ENCODE results near the gene COX10.

DNA sequence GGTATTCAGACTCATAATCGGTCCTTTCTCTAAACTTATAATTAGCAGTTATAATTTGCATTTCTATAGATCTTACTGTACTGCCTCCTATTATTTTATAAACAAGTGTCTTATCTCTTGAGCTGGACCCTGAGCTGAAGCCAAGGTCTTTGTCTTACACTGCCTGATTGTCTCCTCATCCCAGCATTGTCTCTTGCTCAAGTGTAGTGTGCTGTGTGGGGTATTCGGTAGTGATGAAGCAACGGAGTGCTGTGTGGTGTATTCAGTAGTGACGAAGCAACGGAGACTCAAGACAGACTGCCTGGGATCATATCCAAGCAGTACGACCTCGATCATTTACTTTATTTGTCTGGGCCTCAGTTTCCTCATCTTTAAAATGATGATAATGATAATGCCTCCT, 69.3 kb downstream of the COX10 start:
- TF ChIP-seq, protein P1, sequence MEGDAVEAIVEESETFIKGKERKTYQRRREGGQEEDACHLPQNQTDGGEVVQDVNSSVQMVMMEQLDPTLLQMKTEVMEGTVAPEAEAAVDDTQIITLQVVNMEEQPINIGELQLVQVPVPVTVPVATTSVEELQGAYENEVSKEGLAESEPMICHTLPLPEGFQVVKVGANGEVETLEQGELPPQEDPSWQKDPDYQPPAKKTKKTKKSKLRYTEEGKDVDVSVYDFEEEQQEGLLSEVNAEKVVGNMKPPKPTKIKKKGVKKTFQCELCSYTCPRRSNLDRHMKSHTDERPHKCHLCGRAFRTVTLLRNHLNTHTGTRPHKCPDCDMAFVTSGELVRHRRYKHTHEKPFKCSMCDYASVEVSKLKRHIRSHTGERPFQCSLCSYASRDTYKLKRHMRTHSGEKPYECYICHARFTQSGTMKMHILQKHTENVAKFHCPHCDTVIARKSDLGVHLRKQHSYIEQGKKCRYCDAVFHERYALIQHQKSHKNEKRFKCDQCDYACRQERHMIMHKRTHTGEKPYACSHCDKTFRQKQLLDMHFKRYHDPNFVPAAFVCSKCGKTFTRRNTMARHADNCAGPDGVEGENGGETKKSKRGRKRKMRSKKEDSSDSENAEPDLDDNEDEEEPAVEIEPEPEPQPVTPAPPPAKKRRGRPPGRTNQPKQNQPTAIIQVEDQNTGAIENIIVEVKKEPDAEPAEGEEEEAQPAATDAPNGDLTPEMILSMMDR (conservative IDR thresholded peaks at IDR 0.05): no peak
- no peak for TF ChIP-seq ZFX (IDR thresholded peaks at IDR 0.05)
